ENCODE measurements around the gene ZSCAN26.

Gene ZSCAN26

GRCh38 chr6:28266962-28267694, at the start of gene ZSCAN26:
TSS of gene ZSCAN26 (plus strand) at chr6:28267143. CDS start at chr6:28271920, 4,777 bp downstream.
- peak; percentile 71 for DNase-seq (ENCODE audit: low read depth)

GRCh38 chr6:28217890-28218289, 49.1 kb upstream of the ZSCAN26 start:
- DNase-seq (ENCODE audit: low read depth) = no peak

GRCh38 chr6:28218312-28219248, 48.4 kb upstream of the ZSCAN26 start:
- peak; percentile 13 for DNase-seq (ENCODE audit: low read depth)

GRCh38 chr6:28220257-28221133, 46.4 kb upstream of the ZSCAN26 start:
- no peak for DNase-seq (ENCODE audit: low read depth)

- DNase-seq (ENCODE audit: low read depth) = no peak
These were observed 42.5 kb upstream of the ZSCAN26 start for GRCh38 chr6:28224131-28225055.

- peak; percentile 28 for DNase-seq (ENCODE audit: low read depth)
These were observed 41.7 kb upstream of the ZSCAN26 start, which contains the start of gene ZSCAN9 for GRCh38 chr6:28225056-28225834. TSS of gene ZSCAN9 (plus strand) at chr6:28225275. CDS start at chr6:28227085, 1,810 bp downstream.

- no peak for DNase-seq (ENCODE audit: low read depth)
These were observed 40.5 kb upstream of the ZSCAN26 start for GRCh38 chr6:28226460-28226859.

- DNase-seq (ENCODE audit: low read depth) = no peak
These were observed 34.2 kb upstream of the ZSCAN26 start for GRCh38 chr6:28232785-28233184.

- no peak for DNase-seq (ENCODE audit: low read depth)
These were observed 31.0 kb upstream of the ZSCAN26 start for GRCh38 chr6:28235912-28236452.

GRCh38 chr6:28239636-28240035, 27.3 kb upstream of the ZSCAN26 start:
- DNase-seq (ENCODE audit: low read depth) = no peak

- DNase-seq (ENCODE audit: low read depth) = no peak
These were observed 26.5 kb upstream of the ZSCAN26 start for GRCh38 chr6:28240471-28240870.

GRCh38 chr6:28243946-28244345, 23.0 kb upstream of the ZSCAN26 start:
- no peak for DNase-seq (ENCODE audit: low read depth)

GRCh38 chr6:28245206-28245941, 21.6 kb upstream of the ZSCAN26 start:
- no peak for DNase-seq (ENCODE audit: low read depth)

GRCh38 chr6:28248916-28249315, 18.0 kb upstream of the ZSCAN26 start:
- DNase-seq (ENCODE audit: low read depth) = no peak

- no peak for DNase-seq (ENCODE audit: low read depth)
These were observed 16.2 kb upstream of the ZSCAN26 start for GRCh38 chr6:28250747-28251146.

GRCh38 chr6:28251661-28252008, 15.3 kb upstream of the ZSCAN26 start:
- no peak for DNase-seq (ENCODE audit: low read depth)

GRCh38 chr6:28252009-28252975, 14.7 kb upstream of the ZSCAN26 start, which contains the start of gene ZKSCAN4:
TSS of gene ZKSCAN4 (minus strand) at chr6:28252269. CDS start at chr6:28251980, 289 bp downstream.
- peak; percentile 48 for DNase-seq (ENCODE audit: low read depth)

GRCh38 chr6:28254121-28254519, 12.8 kb upstream of the ZSCAN26 start:
- no peak for DNase-seq (ENCODE audit: low read depth)
